GM12801 (cell line): ENCODE measurements around the gene TBX18.

ENCODE experiments used
- CTCF ChIP-seq: IDR thresholded peaks from one replicate; pipeline ENCODE4 v1.5.1; 2011; ENCODE audit warnings: control low read depth; ENCODE audit not compliant: insufficient read length; ENCODE audit errors: extremely low read depth

TBX18 gene

DNA sequence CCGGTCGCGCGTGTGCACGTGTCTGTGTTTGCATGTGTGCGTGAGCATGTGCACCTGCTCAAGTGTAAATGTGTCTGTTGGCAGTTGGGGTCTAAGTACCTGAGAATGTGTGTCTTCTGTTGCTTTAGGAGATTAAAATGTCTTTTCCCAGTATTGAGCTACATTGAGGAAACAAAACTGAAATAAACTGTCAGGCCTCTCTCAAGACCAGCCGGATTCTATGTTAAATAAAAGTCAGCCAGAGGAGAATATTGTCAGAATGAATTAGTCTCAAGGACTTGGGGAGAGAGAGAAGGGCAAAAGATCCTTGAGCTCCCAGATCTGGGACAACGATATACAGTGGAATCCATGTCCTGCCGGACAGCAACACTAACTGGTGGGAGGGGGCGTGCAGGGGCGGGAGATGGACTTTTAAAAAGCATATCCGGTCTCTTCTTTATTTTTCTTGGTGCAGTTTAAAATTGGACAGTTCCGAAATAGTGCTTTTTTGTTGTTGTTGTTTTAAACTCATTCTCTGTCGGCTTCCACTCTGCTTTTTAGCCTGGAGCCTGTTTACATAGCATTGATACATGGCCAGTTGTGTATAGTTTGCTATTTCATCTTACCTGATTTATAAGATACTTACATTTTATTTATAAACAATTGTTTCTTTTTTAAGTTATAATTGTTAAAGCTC, 3.3 kb upstream of the TBX18 start:
- TF ChIP-seq CTCF: no peak

DNA sequence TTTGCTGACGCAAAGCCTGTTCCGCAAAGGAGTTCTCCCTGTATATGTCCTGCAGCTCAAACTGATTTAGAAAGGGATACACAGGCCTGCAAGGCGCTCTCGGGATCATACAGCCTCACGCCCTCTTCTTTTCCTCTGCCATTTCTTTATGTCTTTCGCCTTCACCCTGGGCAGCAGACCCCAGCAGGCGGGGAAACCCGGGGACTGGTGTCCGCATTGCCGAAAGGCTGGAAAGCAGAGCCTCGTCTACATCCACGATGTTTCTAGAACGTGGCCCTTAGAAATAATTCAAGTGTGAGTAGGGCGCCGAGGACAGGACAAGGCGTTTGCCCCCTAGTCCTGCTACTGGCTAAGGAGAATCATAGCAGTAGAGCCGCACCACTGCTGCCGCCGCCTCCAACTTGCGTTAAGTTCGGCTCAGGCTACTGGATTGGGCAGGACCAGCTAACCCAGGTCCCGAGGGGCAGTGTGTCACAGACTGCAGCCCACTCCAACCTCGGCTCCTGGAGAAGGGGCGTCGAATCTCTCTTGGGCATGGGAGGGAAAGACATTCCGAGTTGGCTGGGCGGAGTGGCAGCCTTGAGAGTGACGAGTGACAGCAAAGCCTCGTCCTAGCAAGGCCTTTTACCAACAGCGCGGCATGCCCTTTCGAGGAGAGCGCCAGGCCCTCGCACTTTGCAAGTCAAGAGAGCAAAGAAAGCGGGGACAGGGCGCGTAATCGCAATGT, 2.6 kb upstream of the TBX18 start:
- TF ChIP-seq CTCF: no peak

GRCh38 chr6:84766118-84766798, 1.9 kb upstream of the TBX18 start:
- no peak for TF ChIP-seq CTCF

DNA sequence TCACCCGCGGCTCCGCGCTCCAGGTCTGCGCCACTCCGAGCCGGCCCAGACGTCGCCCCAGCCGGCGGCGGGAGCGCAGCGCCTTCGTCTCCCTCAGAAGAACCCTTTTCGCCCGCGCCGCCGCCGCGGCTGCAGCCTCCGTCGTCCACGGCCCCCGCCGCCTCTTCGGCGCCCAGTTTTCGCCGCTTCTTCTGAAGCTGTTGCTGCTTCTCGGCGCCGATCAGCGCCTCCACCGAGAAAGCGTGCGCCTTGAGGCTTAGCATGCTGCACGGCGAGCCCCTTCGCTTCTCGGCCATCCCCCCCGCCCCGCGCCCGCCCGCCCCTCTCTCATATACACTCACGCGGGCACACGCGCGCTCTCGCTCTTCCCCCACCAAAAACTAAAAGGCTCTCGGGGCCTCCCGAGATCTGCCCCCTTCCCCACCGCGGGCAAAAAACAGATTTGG, 489 bp downstream of the TBX18 start:
- TF ChIP-seq CTCF: no peak

GRCh38 chr6:84763003-84763885, 1.2 kb downstream of the TBX18 start:
- TF ChIP-seq CTCF: no peak

- TF ChIP-seq CTCF: no peak
Measured at GRCh38 chr6:84762220-84763002, 2.0 kb downstream of the TBX18 start.
